H1 (cell line): Measurements from ENCODE around the gene NAV2. TPM values are rescaled to one million over a fixed set of nuclear protein-coding genes. Genes with fewer than 3 reads are reported as not detected.
A peak's percentile ranks its signal among the peaks of the same experiment; 100 is the strongest.

Experiments used
- CTCF ChIA-PET: fragments of 300-600 bp; sonication (Branson Sonifier 250); formaldehyde crosslinking; loops from one replicate; lab custom pipeline; 2021; ENCODE audit not compliant: partially characterized antibody; lab: Charles Lee
- POLR2A ChIA-PET: fragments of 300-600 bp; sonication (Branson Sonifier 250); formaldehyde crosslinking; loops from one replicate; lab custom pipeline; 2021; ENCODE audit warnings: inconsistent platforms; ENCODE audit not compliant: partially characterized antibody; lab: Charles Lee
- DNase-seq, 2 experiments: peaks; one replicate each; pipeline versions ENCODE4 v3.0.0 to v3.0.0-alpha.2; 2010 to 2022; ENCODE audit warnings: low spot score in 2 of 2, low read depth in 1 of 2, mixed read lengths in 1 of 2
- FAIRE-seq: peaks from 2 replicates; lab custom pipeline; 2011; peaks lifted over from hg19 to GRCh38; lab: Jason Lieb, UNC
- H2AFZ ChIP-seq: 2 replicates; pipeline ENCODE4 v1.8.1; 2012; ENCODE audit warnings: low read length, inconsistent platforms
- H2AK5ac ChIP-seq: 2 replicates; pipeline ENCODE4 v1.6.1; 2013; ENCODE audit warnings: low read depth, low read length
- H2BK120ac ChIP-seq: replicated peaks from 2 replicates; pipeline ENCODE3; 2013; ENCODE audit warnings: low read depth, low read length, inconsistent platforms
- H2BK12ac ChIP-seq: 2 replicates; pipeline ENCODE4 v1.6.1; 2013; ENCODE audit warnings: low read depth, low read length
- H2BK15ac ChIP-seq: 2 replicates; pipeline ENCODE4 v1.6.1; 2013; ENCODE audit warnings: low read length
- H2BK20ac ChIP-seq: 2 replicates; pipeline ENCODE4 v1.6.1; 2013; ENCODE audit warnings: low read length
- H2BK5ac ChIP-seq: 2 replicates; pipeline ENCODE4 v1.6.1; 2013; ENCODE audit warnings: low read depth, low read length
- H3K14ac ChIP-seq: 2 replicates; pipeline ENCODE4 v1.6.1; 2013; ENCODE audit warnings: inconsistent platforms; ENCODE audit not compliant: insufficient read length
- H3K18ac ChIP-seq: 2 replicates; pipeline ENCODE4 v1.6.1; 2013; ENCODE audit warnings: low read length; ENCODE audit errors: extremely low read depth
- H3K23ac ChIP-seq: 2 replicates; pipeline ENCODE4 v1.6.1; 2013; ENCODE audit warnings: inconsistent platforms; ENCODE audit not compliant: insufficient read length
- H3K23me2 ChIP-seq: 2 replicates; pipeline ENCODE4 v1.6.1; 2013; ENCODE audit warnings: low read depth, low read length
- H3K27ac ChIP-seq: 2 replicates; pipeline ENCODE4 v1.6.1; 2011; ENCODE audit warnings: low read depth, low read length, inconsistent platforms
- H3K27me3 ChIP-seq, 4 experiments: replicated peaks in 1 of 4; 1 replicate in 1 of 4; 2 replicates in 3 of 4; pipeline versions ENCODE4 v1.6.1 to v1.8.1; 2011 to 2013; ENCODE audit warnings: low read length in 3 of 4, mild to moderate bottlenecking in 3 of 4, inconsistent platforms in 2 of 4, mixed read lengths in 2 of 4, moderate library complexity in 1 of 4; ENCODE audit not compliant: control insufficient read depth in 3 of 4, insufficient read depth in 3 of 4; ENCODE audit errors: extremely low read depth in 1 of 4
- H3K36me3 ChIP-seq, 4 experiments: 2 replicates each; pipeline versions ENCODE4 v1.6.1 to v1.8.1; 2011 to 2013; ENCODE audit warnings: mild to moderate bottlenecking in 4 of 4, low read length in 3 of 4, moderate library complexity in 2 of 4, control low read depth in 1 of 4, inconsistent platforms in 1 of 4; ENCODE audit not compliant: insufficient read depth in 4 of 4, control insufficient read depth in 2 of 4
- H3K4ac ChIP-seq: replicated peaks from 2 replicates; pipeline ENCODE3; 2013; ENCODE audit warnings: low read length, low read depth, mixed read lengths, inconsistent platforms; ENCODE audit not compliant: insufficient read length
- H3K4me1 ChIP-seq, 4 experiments: replicated peaks in 1 of 4; 1 replicate in 1 of 4; 2 replicates in 3 of 4; pipeline versions ENCODE4 v1.6.1 to v1.8.1; 2011 to 2013; ENCODE audit warnings: low read length in 3 of 4, inconsistent platforms in 2 of 4, mixed read lengths in 1 of 4; ENCODE audit not compliant: insufficient read depth in 4 of 4, control insufficient read depth in 3 of 4
- H3K4me2 ChIP-seq, 2 experiments: 2 replicates each; pipeline versions ENCODE4 v1.6.1 to v1.8.1; 2011 to 2013; ENCODE audit warnings: low read depth in 2 of 2, low read length in 2 of 2, control low read depth in 1 of 2, inconsistent platforms in 1 of 2, mild to moderate bottlenecking in 1 of 2; ENCODE audit not compliant: insufficient read depth in 1 of 2
- H3K4me3 ChIP-seq, 4 experiments: fragments of 200-600, 300-600 bp in 1 of 4; sonication (generic), shearing (Covaris generic), sonication (Bioruptor Twin) in 1 of 4; 2 replicates each; pipeline versions ENCODE4 v1.5.1 to v1.8.1; 2011 to 2016; ENCODE audit warnings: low read length in 4 of 4, low read depth in 3 of 4, control low read depth in 2 of 4, inconsistent platforms in 2 of 4, mild to moderate bottlenecking in 2 of 4, mixed read lengths in 1 of 4, moderate library complexity in 1 of 4; ENCODE audit not compliant: insufficient read depth in 2 of 4; ENCODE audit errors: extremely low read depth in 1 of 4
- H3K56ac ChIP-seq: replicated peaks from 2 replicates; pipeline ENCODE3; 2013; ENCODE audit warnings: low read depth, mild to moderate bottlenecking, mixed read lengths, low read length, inconsistent platforms; ENCODE audit not compliant: insufficient read length
- H3K79me1 ChIP-seq: 2 replicates; pipeline ENCODE4 v1.6.1; 2013; ENCODE audit warnings: low read depth, low read length, control low read depth
- H3K79me2 ChIP-seq, 2 experiments: 2 replicates each; pipeline versions ENCODE4 v1.6.1 to v1.8.1; 2012 to 2013; ENCODE audit warnings: low read length in 2 of 2, mild to moderate bottlenecking in 2 of 2, inconsistent platforms in 1 of 2; ENCODE audit not compliant: insufficient read depth in 2 of 2, control insufficient read depth in 1 of 2
- H3K9ac ChIP-seq, 4 experiments: replicated peaks in 1 of 4; 1 replicate in 1 of 4; 2 replicates in 3 of 4; pipeline versions ENCODE4 v1.6.1 to v1.8.1; 2011 to 2013; ENCODE audit warnings: low read depth in 3 of 4, low read length in 3 of 4, control low read depth in 2 of 4, mild to moderate bottlenecking in 2 of 4, moderate library complexity in 2 of 4, inconsistent platforms in 1 of 4; ENCODE audit errors: extremely low read depth in 1 of 4
- H3K9me3 ChIP-seq, 2 experiments: 2 replicates each; pipeline versions ENCODE4 v1.6.1 to v1.8.1; 2012 to 2013; ENCODE audit warnings: mild to moderate bottlenecking in 2 of 2, moderate library complexity in 2 of 2, control low read depth in 1 of 2, inconsistent platforms in 1 of 2, low read depth in 1 of 2, low read length in 1 of 2, mixed read lengths in 1 of 2; ENCODE audit not compliant: insufficient read depth in 2 of 2
- H4K20me1 ChIP-seq, 2 experiments: replicated peaks in 1 of 2; 2 replicates each; pipeline versions ENCODE3 to v1.8.1; 2011 to 2013; ENCODE audit warnings: inconsistent platforms in 2 of 2, low read length in 2 of 2, mild to moderate bottlenecking in 1 of 2; ENCODE audit not compliant: insufficient read depth in 2 of 2, control insufficient read depth in 1 of 2
- H4K5ac ChIP-seq: 2 replicates; pipeline ENCODE4 v1.6.1; 2013; ENCODE audit warnings: low read length, low read depth, mixed read lengths, inconsistent platforms; ENCODE audit not compliant: insufficient read length
- H4K8ac ChIP-seq: 2 replicates; pipeline ENCODE4 v1.8.0; 2013; ENCODE audit warnings: mild to moderate bottlenecking, moderate library complexity, low read length, inconsistent platforms; ENCODE audit not compliant: insufficient read depth; ENCODE audit errors: extremely low read depth
- H4K91ac ChIP-seq: replicated peaks from 2 replicates; pipeline ENCODE3; 2013; ENCODE audit warnings: low read length, mixed read lengths, inconsistent platforms; ENCODE audit not compliant: insufficient read length
- WGBS, 2 experiments: shearing (Covaris generic) in 1 of 2; methylation state at CpG; one replicate each; pipeline versions ENCODE4 v1.1.6 to v1.1.7; 2013 to 2015; ENCODE audit warnings: low lambda C conversion rate in 2 of 2, mixed read lengths in 2 of 2, inconsistent platforms in 1 of 2, low coverage in 1 of 2, missing lambda C conversion rate in 1 of 2; ENCODE audit not compliant: insufficient replicate concordance in 2 of 2, insufficient coverage in 1 of 2, insufficient read length in 1 of 2; ENCODE audit errors: extremely low coverage in 1 of 2, missing lambda C conversion rate in 1 of 2; 5-methylcytosine and 5-hydroxymethylcytosine counted together
- polyA plus RNA-seq, 7 experiments: library from polyadenylated mRNA; depleted of rRNA in 3 of 7; stranded (reverse) in 5 of 7; unstranded in 2 of 7; fragments of >200 nt in 5 of 7; fragments of 200-250 nt in 2 of 7; gene quantifications; 1 replicate in 5 of 7; 2 replicates in 1 of 7; 4 replicates in 1 of 7; pipeline versions ENCODE4 v1.2.1 to v1.2.3, GENCODE V29; 2011 to 2013; ENCODE audit warnings: missing spikeins in 2 of 7, mixed read lengths in 2 of 7
- total RNA-seq: library from RNA; stranded (reverse); fragmentation: NEBNext Ultra II Directional; extraction: Animal tissue kit (Norgen Biotek cat#: 25700); gene quantifications from 2 replicates; pipeline ENCODE4 v1.2.1, GENCODE V29; 2021

The NAV2 gene
- total and polyA plus RNA-seq, 2 of the 8 experiments (the other 6 are each of a cell fraction or from before 2014, with no cell fraction given) = 35.6 to 73.6 TPM

- Histone ChIP-seq H3K9me3 (no peaks in the 10 kb centered on the region), H4K91ac (no peak overlapping the region), H4K5ac (no peak overlapping the region), H3K4ac (no peak overlapping the region), H2BK15ac (no peak overlapping the region), H3K4me2 (peak overlapping the region; percentile 20 to 41), H3K4me3 (no peak overlapping the region; a peak in 1 of 8 replicates), H3K9ac (no peak overlapping the region), H3K56ac (no peak overlapping the region), H4K8ac (no peak overlapping the region), H3K14ac (no peak overlapping the region), H2BK20ac (no peak overlapping the region), H2AFZ (no peak overlapping the region), H3K4me1 (peaks cover 0 to 16% (median 14%) of the 10 kb centered on the region in 4 experiments; a peak in 6 of 7 replicates), H3K36me3 (peaks cover 4 to 44% (median 33%) of the 10 kb centered on the region in 4 experiments; a peak in 6 of 8 replicates), H3K79me2 (no peaks in the 10 kb centered on the region; a peak in 1 of 4 replicates), H3K27me3 (no peaks in the 10 kb centered on the region), H3K18ac (no peak overlapping the region), H2AK5ac (no peak overlapping the region), H3K23me2 (no peaks in the 10 kb centered on the region), H3K27ac (no peak overlapping the region), H2BK5ac (no peak overlapping the region), H2BK12ac (no peak overlapping the region), H3K79me1 (no peaks in the 10 kb centered on the region), H3K23ac (no peak overlapping the region), H4K20me1 (no peaks in the 10 kb centered on the region), H2BK120ac (no peak overlapping the region)
- FAIRE-seq = no peak
- DNase-seq = no peak
- ChIA-PET CTCF (interaction anchor here (0.6 to 3.7 kb wide), 11 partner anchors 13 to 412 kb away, joined by 3 to 16 read pairs (median 4); no protein-coding TSS in a partner anchor), POLR2A (interaction anchor here (1.5 to 3.3 kb wide), 2 partner anchors 14 to 37 kb away, joined by 4 to 16 read pairs; no protein-coding TSS in a partner anchor)
- 12% methylated on average over 2 of the region's 2 CpGs; no CpG with 5 or more reads in 1 of the 2 experiments for WGBS, 2 experiments
Observed at GRCh38 chr11:20064961-20065405, 352.3 kb downstream of the NAV2 start.
